Hepatocyte (in vitro differentiated cells): Measurements from ENCODE around the gene SEMA6A. TPM values are rescaled to one million over a fixed set of nuclear protein-coding genes. Genes with fewer than 3 reads are reported as not detected.

ENCODE experiments used
- DNase-seq: peaks from one replicate; pipeline ENCODE4 v3.0.0-alpha.2; 2016; ENCODE audit warnings: low spot score
- H2AFZ ChIP-seq: fragments of 200-600 bp; sonication (generic); 2 replicates; pipeline ENCODE4 v1.6.0; 2016; ENCODE audit warnings: antibody characterized with exemption, mild to moderate bottlenecking
- H3K27ac ChIP-seq: fragments of 200-600 bp; sonication (generic); 2 replicates; pipeline ENCODE4 v1.5.1; 2016; ENCODE audit warnings: mild to moderate bottlenecking
- H3K27me3 ChIP-seq: fragments of 200-600 bp; sonication (generic); 2 replicates; pipeline ENCODE4 v1.6.1; 2016
- H3K36me3 ChIP-seq: fragments of 200-600 bp; sonication (generic); replicated peaks from 2 replicates; pipeline ENCODE4 v1.5.1; 2016; ENCODE audit warnings: low read depth; ENCODE audit not compliant: insufficient read depth
- H3K4me1 ChIP-seq: fragments of 200-600 bp; sonication (generic); 2 replicates; pipeline ENCODE4 v1.5.1; 2016; ENCODE audit warnings: mild to moderate bottlenecking, moderate library complexity; ENCODE audit not compliant: insufficient read depth
- H3K4me2 ChIP-seq: fragments of 200-600 bp; sonication (generic); 2 replicates; pipeline ENCODE4 v1.6.0; 2016
- H3K4me3 ChIP-seq: fragments of 200-600 bp; sonication (generic); 2 replicates; pipeline ENCODE4 v1.5.1; 2016; ENCODE audit warnings: mild to moderate bottlenecking
- H3K79me2 ChIP-seq: fragments of 200-600 bp; sonication (generic); 2 replicates; pipeline ENCODE4 v1.6.0; 2017; ENCODE audit warnings: mild to moderate bottlenecking
- H3K9me2 ChIP-seq: fragments of 200-600 bp; sonication (generic); replicated peaks from 2 replicates; pipeline ENCODE4 v1.6.0; 2017; ENCODE audit warnings: mild to moderate bottlenecking; ENCODE audit not compliant: insufficient read depth
- H3K9me3 ChIP-seq: fragments of 200-600 bp; sonication (generic); 2 replicates; pipeline ENCODE4 v1.5.1; 2016; ENCODE audit warnings: low read depth, mild to moderate bottlenecking
- H4K20me1 ChIP-seq: fragments of 200-600 bp; sonication (generic); 2 replicates; pipeline ENCODE4 v1.6.0; 2016; ENCODE audit warnings: mild to moderate bottlenecking; ENCODE audit not compliant: insufficient read depth, poor library complexity, severe bottlenecking
- CTCF ChIP-seq: fragments of 200-600 bp; sonication (generic); IDR thresholded peaks from 2 replicates; pipeline ENCODE4 v1.5.1; 2016; ENCODE audit warnings: antibody characterized with exemption, mild to moderate bottlenecking; ENCODE audit not compliant: poor library complexity
- EZH2 ChIP-seq: fragments of 200-600 bp; sonication (generic); IDR thresholded peaks from 2 replicates; pipeline ENCODE4 v1.6.1; 2016; ENCODE audit warnings: antibody characterized with exemption, mild to moderate bottlenecking, borderline replicate concordance
- EZH2phosphoT487 ChIP-seq: fragments of 200-600 bp; sonication (generic); IDR thresholded peaks from one replicate; pipeline ENCODE4 v1.6.1; 2018; ENCODE audit warnings: antibody characterized with exemption, mild to moderate bottlenecking, low read depth, moderate library complexity; ENCODE audit not compliant: unreplicated experiment, severe bottlenecking
- WGBS: methylation state at CpG from one replicate; pipeline ENCODE4 v1.1.6; 2016; ENCODE audit warnings: low lambda C conversion rate; ENCODE audit errors: missing lambda C conversion rate; 5-methylcytosine and 5-hydroxymethylcytosine counted together
- polyA plus RNA-seq: library from polyadenylated mRNA; unstranded; fragments of >200 nt; fragmentation: Nextera tagmentation; extraction: Ambion mirVana; gene quantifications from 2 replicates; pipeline ENCODE4 v1.2.1, GENCODE V29; 2016
- total RNA-seq: library from RNA; depleted of rRNA; stranded (reverse); fragments of >200 nt; gene quantifications from 2 replicates; pipeline ENCODE4 v1.2.3, GENCODE V29; 2014

SEMA6A gene
- total and polyA plus RNA-seq, 2 experiments from 2014 or later = 38.2 to 68.6 TPM

GRCh38 chr5:116465411-116465810 lies 109.2 kb downstream of the SEMA6A start:
- Histone ChIP-seq H3K9me3 (no peaks in the 10 kb centered on the region), H3K79me2 (no peaks in the 10 kb centered on the region), H3K36me3 (no peaks in the 10 kb centered on the region), H3K4me3 (no peak overlapping the region), H3K4me2 (no peak overlapping the region), H2AFZ (no peak overlapping the region), H3K4me1 (no peaks in the 10 kb centered on the region), H4K20me1 (no peaks in the 10 kb centered on the region), H3K27me3 (no peaks in the 10 kb centered on the region), H3K27ac (no peak overlapping the region), H3K9me2 (no peaks in the 10 kb centered on the region)
- no peak for DNase-seq
- WGBS = 93% methylated on average over 3 of the region's 3 CpGs
- no peak for TF ChIP-seq EZH2
- TF ChIP-seq CTCF = no peak
- TF ChIP-seq EZH2phosphoT487 = no peak

GRCh38 chr5:116464144-116464708 lies 110.4 kb downstream of the SEMA6A start:
- DNase-seq = no peak
- H3K27ac ChIP-seq = no peak overlapping the region
- H3K4me2 ChIP-seq = no peak overlapping the region
- no peaks in the 10 kb centered on the region for H3K79me2 ChIP-seq
- TF ChIP-seq EZH2phosphoT487 (no peak), EZH2 (no peak), CTCF (no peak)
- no peaks in the 10 kb centered on the region for H3K27me3 ChIP-seq
- no peaks in the 10 kb centered on the region for H4K20me1 ChIP-seq
- H3K36me3 ChIP-seq = no peaks in the 10 kb centered on the region
- 62% methylated on average over 7 of the region's 7 CpGs for WGBS
- no peaks in the 10 kb centered on the region for H3K9me3 ChIP-seq
- H3K9me2 ChIP-seq = no peaks in the 10 kb centered on the region
- H3K4me3 ChIP-seq = no peak overlapping the region
- H3K4me1 ChIP-seq = no peaks in the 10 kb centered on the region
- no peak overlapping the region for H2AFZ ChIP-seq

- Histone ChIP-seq H3K4me2 (no peak overlapping the region), H3K79me2 (no peaks in the 10 kb centered on the region), H3K27me3 (no peaks in the 10 kb centered on the region), H4K20me1 (no peaks in the 10 kb centered on the region), H3K4me3 (no peak overlapping the region), H3K27ac (no peak overlapping the region), H2AFZ (no peak overlapping the region), H3K36me3 (no peaks in the 10 kb centered on the region), H3K4me1 (no peaks in the 10 kb centered on the region), H3K9me2 (no peaks in the 10 kb centered on the region), H3K9me3 (no peaks in the 10 kb centered on the region)
- no peak for TF ChIP-seq EZH2
- TF ChIP-seq EZH2phosphoT487 = no peak
- no peak for TF ChIP-seq CTCF
- 97% methylated on average over 1 of the region's 1 CpG for WGBS
- no peak for DNase-seq
Measured at GRCh38 chr5:116462500-116462899, 112.1 kb downstream of the SEMA6A start.

- H4K20me1 ChIP-seq = no peaks in the 10 kb centered on the region
- 67% methylated on average over 2 of the region's 2 CpGs for WGBS
Measured at GRCh38 chr5:116459301-116459700, 115.3 kb downstream of the SEMA6A start.

More at GRCh38 chr5:116459301-116459700, 115.3 kb downstream of the SEMA6A start:
- Histone ChIP-seq H3K9me3 (no peaks in the 10 kb centered on the region), H3K4me2 (no peak overlapping the region), H3K27ac (no peak overlapping the region), H3K36me3 (no peaks in the 10 kb centered on the region), H3K4me1 (peaks cover 9% of the 10 kb centered on the region), H3K79me2 (no peaks in the 10 kb centered on the region), H2AFZ (no peak overlapping the region), H3K4me3 (no peak overlapping the region), H3K27me3 (no peaks in the 10 kb centered on the region), H3K9me2 (no peaks in the 10 kb centered on the region)
- no peak for DNase-seq
- TF ChIP-seq CTCF (no peak), EZH2 (no peak), EZH2phosphoT487 (no peak)
